HG02610 (cell line): ENCODE measurements around the gene ETV5.

Experiments
- ATAC-seq: cut with Tn5 transposase; IDR thresholded peaks from one replicate; pipeline ENCODE4 v1.9.1; 2021; ENCODE audit warnings: mild to moderate bottlenecking, moderate library complexity; ENCODE audit not compliant: unreplicated experiment

ETV5 gene

GRCh38 chr3:186097317-186097662 lies 11.6 kb downstream of the ETV5 start:
- no peak for ATAC-seq

GRCh38 chr3:186096290-186096689 lies 12.6 kb downstream of the ETV5 start:
- no peak for ATAC-seq

DNA sequence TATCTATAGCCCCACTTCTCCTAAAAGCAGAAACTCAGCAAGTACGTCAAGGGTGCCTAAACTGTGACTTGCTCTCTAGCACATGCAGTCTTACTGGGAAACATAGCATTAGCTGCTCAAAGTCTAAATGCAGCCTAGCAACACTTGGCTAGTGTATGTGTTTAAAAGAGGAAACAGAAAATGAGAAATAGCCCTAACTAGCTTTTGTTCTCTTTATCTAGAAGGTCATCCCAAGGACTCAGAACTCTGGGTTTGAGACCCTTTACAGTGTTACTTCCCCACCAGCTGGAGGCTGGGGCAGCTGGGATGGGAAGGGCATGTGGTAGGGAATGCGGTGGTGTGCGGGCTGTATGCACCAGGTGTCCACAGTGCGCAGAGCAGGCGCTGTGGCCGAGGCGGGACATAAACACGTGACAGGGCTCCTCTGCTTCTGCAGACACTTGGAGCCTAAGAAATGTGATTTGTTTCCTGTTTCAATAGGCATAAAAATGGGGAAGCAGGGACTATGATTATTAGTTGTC lies 13.3 kb downstream of the ETV5 start:
- no peak for ATAC-seq

DNA sequence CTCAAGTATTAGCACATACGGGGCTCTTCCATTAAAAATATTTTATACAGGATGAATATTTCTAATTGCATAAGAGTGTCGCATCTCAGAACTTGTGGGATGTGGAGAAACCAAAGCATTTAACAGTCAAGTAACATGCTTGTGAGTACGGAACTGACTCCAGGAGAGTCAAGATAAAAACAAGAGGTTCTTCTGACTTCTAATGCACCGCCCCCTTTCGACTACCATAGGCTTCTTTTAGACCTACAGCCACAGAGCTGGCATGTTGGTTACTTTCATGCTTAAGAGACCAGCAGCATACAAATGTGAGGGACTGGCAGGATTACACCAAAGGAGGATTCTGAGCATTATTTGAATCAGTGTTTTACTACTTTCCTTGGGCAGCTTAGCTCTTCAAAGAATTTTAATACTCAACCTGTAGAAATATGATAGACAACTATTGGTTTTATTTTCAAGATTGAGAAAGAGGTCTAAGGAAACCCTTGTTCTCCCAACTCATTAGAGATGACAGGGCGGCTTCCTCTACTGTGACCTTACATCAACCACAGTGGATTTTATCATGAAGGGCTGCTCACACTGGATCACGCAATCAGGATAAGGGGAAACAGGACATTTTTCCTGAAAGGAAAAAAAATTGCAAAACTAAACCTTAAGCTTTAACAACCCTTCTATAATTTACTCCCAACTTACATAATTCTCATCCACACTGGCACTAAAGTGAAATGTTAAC lies 14.0 kb downstream of the ETV5 start:
- ATAC-seq = no peak

DNA sequence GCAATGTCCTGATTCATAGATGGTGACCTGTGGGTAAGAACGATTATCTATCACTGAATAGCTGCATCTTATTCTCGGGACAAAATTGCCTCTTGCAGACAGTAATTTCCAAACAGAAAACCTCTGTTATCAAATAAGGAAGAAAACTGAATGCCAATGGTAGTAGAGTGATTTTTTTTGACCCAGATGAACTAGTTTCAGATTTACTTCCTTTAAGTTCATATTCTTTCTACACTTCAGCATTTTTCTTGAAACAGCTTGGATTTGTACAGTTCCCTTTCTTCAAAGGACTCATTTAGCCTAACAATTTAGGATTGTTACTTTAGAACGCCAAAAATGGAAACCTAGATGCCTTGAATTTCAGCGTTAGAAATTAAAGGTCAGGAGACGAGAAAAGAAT lies 14.6 kb downstream of the ETV5 start:
- no peak for ATAC-seq

DNA sequence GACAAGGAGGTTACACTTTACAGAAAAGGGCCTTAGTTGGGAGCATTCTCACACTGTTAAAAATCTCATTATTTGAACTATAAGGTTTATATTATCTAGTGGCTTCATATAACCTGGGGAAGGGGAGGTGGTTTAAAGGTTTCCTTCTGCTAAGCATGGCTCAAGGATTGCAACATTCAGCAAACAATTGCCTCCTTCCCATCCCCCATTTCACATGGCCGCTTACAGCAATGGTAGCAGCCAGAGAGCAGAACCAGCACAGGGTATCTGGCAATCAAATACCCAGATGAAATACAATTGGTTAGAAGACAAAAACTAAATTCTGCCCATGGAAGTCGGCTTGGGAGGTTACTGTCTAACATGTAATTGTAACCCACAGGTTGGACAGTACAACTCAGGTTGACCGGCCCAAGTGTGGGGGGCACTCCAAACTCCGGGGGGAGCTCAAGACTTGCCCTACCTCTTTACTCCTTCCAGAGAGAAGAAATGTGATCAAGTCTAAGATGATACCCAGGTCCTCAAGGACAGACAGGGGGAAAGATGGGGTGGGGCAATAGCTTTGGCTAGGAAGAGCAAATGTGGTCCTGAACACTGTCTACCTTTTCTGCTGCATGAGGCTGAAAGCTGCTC lies 15.5 kb downstream of the ETV5 start:
- no peak for ATAC-seq

- no peak for ATAC-seq
Observed at GRCh38 chr3:186092360-186093070, 16.4 kb downstream of the ETV5 start.

GRCh38 chr3:186090901-186091300 lies 18.0 kb downstream of the ETV5 start:
- no peak for ATAC-seq

DNA sequence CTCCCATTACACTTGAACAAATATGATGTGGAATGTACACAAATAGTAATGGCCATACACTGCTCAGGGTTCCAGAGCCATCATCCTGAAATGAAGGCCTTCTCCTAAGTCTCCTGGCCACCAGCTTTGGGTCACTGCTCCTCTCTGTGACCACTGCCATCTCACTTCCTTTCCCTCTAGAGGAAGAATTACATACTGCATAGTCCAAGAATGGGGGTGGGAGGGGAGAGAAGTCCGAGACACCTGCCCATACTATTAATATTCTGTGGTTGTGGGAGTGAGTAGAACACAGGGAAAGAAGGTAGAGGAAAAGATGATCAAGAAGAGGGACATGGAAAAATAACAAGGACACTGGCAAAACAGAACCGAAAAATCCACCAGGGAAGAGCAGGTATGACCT lies 20.6 kb downstream of the ETV5 start:
- no peak for ATAC-seq

- no peak for ATAC-seq
Observed at GRCh38 chr3:186084264-186084663, 24.6 kb downstream of the ETV5 start.

DNA sequence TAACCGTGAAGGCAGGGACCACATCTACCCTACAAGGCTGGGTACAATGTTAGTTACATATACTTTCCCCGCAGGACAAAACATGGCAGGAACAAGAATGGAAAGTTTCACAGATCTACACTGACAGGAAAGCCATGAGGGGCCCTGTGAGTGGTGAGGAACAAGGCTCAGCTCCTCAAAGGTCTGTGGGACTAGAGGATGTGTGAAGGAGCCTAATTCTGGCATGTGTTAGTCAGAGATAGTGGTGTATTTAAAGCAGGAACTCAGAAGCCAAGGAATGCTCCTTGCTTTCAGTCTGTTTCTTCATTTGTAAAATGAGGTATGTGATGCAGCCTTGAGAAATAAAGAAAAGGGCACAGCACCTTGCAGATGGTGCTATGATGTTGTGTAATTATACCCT lies 25.1 kb downstream of the ETV5 start:
- ATAC-seq = no peak

GRCh38 chr3:186082150-186082549 lies 26.7 kb downstream of the ETV5 start:
- ATAC-seq = no peak

DNA sequence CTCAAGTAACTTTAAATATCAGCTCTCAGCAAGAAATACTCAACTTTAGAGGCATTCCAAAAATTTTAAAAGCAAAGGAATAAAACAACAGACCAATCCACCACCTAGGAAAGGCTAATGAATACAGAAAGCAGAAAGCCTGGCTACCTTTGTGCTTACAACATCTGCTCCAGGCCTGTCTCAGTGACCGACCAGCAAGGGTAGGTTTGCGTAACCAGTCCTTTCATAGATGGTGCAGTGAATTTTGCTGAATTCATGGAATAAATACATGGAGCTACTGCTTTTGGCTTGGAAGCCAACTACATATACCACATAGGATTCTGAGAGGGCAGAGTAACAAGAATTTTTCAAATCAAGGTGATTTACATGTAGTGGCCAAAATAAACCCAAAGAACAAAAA lies 27.2 kb downstream of the ETV5 start:
- no peak for ATAC-seq

GRCh38 chr3:186080849-186081438 lies 27.9 kb downstream of the ETV5 start:
- ATAC-seq = no peak

DNA sequence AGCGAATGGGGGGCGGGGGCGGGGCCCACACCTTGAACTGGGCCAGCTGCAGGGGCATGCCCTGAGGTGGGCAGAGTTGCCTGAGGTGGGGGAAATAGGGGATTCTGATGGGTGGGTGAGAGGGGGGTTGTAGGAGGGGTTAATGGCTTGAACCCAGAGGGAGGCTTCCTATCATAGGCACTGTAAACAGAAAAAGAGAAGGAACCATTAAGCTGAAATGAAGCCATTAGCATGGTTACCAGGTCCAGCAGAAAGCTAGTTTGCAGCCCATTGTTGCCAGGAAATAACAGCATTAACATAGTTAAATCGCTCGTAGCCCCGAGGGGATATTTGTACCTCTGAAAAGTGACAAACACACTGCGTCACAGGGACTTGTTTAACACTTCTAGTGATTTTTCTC lies 29.0 kb downstream of the ETV5 start:
- no peak for ATAC-seq

GRCh38 chr3:186077466-186077865 lies 31.4 kb downstream of the ETV5 start:
- no peak for ATAC-seq

GRCh38 chr3:186075931-186076567 lies 32.8 kb downstream of the ETV5 start:
- ATAC-seq = no peak

DNA sequence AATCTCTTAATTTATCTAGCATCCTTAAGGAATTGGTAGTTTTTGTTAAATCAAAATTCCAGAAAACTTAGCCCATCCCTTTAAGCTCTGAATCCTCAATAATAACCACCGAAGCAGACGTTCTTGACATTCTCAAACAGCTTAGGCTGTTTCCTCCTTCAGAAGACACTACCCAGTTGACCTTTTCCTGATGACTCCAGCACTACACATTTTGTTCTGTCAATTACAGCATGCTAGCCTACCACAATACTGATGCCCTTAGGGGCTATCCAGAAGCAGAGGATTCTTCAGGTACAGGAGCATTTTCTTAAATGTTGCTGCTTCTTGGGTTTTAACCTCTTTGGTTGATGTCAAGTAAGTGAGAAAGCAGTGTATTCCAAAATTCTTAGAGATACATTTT lies 33.4 kb downstream of the ETV5 start:
- ATAC-seq = no peak

DNA sequence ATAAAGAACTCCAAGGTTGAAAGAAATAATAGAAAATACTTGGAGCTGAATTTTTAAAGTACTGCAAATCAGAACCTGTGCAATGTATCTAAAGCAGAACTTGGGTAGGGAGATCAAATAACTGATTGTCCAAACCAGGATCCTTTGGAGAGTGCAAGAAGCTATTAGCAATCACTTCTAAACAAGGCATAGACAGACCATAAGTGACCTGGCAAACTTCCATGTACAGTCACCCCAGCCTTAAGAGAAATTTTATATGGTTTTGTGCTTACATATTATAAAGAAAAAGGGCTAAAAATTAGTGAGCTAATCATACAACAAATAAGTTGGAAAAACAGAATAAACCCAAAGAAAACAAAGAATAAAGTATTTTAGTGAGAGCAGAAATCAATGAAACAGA lies 35.2 kb downstream of the ETV5 start:
- ATAC-seq = no peak

DNA sequence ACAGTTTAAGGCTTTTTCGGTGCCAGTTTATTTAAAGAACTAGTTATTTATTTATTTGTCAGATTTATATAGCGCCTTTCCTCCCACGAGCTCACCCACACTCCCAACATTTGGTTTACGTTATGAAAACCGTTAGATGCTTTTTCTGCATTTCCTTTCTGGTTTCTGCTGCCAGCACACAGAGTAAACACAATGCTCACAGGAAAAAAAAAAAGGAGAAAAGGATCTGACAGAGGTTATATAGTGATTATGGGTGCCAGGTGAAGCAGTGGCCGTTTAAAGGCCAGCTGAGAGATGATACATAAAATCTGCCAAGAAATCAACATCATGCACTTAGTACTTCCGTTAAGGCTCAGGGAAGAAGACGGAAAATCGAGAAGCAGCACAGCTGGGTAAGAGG lies 37.9 kb downstream of the ETV5 start:
- ATAC-seq = no peak

DNA sequence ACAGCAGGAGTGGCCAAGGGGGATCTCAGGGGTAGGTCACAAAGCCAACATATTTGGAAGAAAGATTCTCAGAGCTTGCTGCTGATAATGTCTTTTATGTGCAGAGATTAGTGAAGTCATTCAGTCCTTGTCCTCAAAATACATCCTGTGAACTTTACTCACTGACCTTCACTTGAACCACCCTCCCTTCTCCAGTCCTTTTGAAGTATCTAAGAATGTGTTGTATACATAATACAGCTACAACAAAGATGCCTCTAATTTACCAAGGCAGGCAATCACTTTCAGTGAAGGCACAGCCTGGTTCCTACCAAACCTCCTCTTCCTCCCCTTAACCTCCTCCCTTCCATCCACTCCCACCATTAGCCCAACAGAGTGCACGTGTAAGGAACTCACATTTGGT lies 38.3 kb downstream of the ETV5 start:
- ATAC-seq = no peak
